GM12872 (cell line): ENCODE results near the gene LEKR1.
A peak's percentile ranks its signal among the peaks of the same experiment; 100 is the strongest.

ENCODE experiments used
- TF ChIP-seq, protein P1 (sequence below): IDR thresholded peaks from 3 replicates; pipeline ENCODE4 v1.5.1; 2011; ENCODE audit warnings: low read depth, mild to moderate bottlenecking, low read length, moderate library complexity; ENCODE audit not compliant: insufficient read depth

The LEKR1 gene

DNA sequence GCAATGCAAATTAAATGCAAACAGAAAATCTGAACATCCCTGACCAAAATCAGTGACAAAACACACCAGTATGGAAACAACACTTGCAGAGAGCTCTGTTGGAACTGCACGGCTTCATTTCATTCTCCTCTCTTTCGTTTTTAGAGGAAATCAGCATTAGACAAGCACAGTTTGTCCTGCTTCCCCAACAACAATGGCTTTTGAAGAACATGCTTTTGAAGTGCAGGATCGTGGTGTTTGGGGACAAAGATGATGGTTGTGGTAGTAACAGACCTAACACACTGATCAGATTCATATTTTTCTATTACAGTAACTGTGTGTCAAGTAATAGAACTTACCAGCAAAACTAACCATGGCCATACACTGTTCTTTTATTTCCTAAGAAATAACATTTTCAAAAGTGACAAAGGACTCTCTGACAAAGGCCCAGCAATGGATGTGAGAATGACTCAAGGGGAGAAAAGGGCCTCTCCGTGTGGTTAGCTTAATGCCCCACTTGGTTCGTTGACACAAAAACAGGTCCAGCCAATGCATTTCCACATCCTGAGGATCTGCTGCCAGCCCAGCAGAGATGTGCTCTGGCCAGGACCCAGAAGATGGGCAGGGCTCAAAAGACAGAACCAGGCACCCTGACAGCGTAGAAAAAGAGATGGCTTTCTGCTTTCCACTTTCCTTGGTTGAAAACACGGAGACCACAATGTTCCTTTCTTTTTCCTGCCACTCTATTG, 249.7 kb downstream of the LEKR1 start:
- TF ChIP-seq, protein P1, sequence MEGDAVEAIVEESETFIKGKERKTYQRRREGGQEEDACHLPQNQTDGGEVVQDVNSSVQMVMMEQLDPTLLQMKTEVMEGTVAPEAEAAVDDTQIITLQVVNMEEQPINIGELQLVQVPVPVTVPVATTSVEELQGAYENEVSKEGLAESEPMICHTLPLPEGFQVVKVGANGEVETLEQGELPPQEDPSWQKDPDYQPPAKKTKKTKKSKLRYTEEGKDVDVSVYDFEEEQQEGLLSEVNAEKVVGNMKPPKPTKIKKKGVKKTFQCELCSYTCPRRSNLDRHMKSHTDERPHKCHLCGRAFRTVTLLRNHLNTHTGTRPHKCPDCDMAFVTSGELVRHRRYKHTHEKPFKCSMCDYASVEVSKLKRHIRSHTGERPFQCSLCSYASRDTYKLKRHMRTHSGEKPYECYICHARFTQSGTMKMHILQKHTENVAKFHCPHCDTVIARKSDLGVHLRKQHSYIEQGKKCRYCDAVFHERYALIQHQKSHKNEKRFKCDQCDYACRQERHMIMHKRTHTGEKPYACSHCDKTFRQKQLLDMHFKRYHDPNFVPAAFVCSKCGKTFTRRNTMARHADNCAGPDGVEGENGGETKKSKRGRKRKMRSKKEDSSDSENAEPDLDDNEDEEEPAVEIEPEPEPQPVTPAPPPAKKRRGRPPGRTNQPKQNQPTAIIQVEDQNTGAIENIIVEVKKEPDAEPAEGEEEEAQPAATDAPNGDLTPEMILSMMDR = no peak

GRCh38 chr3:157077565-157077991, 251.4 kb downstream of the LEKR1 start:
- TF ChIP-seq, protein P1 = no peak

- TF ChIP-seq, protein P1 = peak; percentile 39; the same call in 2 of the 3 replicates
These were observed 252.1 kb downstream of the LEKR1 start for GRCh38 chr3:157078131-157078810.

- TF ChIP-seq, protein P1 = no peak
These were observed 252.6 kb downstream of the LEKR1 start for GRCh38 chr3:157078811-157079185.

DNA sequence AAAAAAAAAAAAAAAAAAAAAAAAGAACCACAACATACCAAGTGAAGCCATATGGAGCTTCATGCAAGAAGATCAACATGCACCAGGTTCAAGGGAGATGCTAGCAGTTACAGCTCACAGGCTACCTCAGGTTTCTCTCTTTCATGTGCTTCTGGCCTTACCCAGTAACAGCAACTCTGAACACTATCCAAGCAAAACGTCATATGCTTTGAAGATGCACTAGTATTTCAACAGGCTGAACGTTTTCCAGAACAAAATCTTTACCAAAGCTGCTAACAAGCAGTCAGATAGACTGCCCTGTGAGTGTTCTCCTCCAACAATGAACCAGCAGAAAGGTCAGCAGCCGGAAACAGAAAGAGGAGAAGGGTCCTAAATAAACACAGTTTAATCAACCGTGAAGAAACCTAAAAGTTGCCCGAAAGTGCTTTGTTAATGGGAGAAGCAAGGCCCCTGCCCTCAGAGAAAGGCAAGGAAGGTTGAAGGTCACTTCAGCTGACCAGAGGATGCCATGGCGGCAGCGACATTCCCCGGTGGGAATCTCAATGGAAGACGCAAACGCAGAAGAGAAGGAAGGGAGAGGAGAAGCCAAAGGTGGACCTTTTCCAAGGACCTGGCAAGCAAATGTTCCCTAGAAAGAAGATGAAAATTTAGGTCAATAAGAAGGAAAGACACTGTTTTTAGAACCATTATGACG, 253.7 kb downstream of the LEKR1 start:
- TF ChIP-seq, protein P1 = no peak

- TF ChIP-seq, protein P1 = peak; percentile 95
These were observed 255.6 kb downstream of the LEKR1 start for GRCh38 chr3:157081626-157082210.
